NOMO-1 (cell line): ENCODE data around the gene FBLN7.

ENCODE experiments used
- DNase-seq, 2 experiments: peaks; one replicate each; lab custom pipeline; 2025; ENCODE audit not compliant: unreplicated experiment in 2 of 2; lab: John Stamatoyannopoulos, UW

FBLN7 gene

DNA sequence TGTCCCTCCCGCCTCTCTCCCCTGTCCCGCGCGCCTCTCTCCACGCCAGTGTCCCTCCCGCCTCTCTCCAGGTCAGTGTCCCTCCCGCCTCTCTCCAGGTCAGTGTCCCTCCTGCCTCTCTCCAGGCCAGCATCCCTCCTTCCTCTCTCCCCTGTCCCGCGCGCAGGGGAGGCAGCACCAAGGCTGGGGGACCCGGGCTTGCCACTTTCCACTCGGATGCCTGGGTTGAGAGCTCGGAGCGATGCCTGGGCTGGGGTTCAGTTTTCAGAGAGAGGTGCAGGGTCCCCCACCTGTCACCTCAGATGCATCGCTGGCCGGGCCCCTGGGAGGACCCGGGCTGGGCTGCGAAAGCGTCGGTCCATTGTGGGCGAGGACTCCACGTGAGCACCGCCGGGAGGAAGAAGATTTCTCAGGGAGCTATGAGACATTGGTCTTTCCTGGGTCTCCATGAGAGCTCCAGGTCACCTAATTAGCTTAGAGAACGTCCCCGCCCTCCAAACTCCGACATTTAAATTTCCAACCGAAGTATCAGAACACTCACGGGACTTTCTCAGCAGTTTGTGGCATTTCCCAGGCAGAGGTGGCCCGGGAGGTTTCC, 2.1 kb downstream of the FBLN7 start:
- no peak for DNase-seq

DNA sequence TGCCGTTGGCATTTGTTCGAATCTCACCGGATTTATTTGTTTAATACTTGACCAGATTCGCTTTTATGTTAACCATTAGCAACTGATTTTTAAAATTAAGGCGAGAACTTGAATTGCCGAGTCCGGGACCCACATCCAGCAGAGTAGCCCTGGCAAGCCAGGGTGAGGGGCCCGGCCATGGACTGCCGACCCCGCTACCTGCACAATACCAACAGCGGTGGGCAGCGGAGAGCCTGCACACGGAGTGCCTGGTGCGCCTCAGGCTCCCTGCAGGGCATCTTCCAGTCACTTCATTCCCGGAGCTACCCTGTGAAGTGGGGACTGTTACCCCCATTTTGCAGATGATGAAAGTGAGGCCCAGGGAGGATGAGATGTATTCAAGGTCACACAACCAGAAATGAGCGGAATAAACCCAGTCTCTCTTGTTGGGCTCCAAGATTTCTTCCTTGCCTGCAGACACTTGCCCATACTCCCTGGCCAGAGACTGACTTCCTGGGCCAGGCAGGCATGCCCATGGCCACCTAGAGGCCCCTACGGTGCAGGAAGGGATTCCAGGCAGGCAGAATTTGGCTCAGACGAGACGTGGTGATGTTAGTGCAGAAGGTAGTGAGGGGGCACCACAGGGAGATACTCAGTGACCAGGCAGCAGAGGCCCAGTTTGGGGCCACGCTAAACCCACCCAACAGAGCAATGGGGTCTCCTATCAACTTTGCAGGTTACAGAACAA, 2.9 kb downstream of the FBLN7 start:
- DNase-seq: no peak

DNA sequence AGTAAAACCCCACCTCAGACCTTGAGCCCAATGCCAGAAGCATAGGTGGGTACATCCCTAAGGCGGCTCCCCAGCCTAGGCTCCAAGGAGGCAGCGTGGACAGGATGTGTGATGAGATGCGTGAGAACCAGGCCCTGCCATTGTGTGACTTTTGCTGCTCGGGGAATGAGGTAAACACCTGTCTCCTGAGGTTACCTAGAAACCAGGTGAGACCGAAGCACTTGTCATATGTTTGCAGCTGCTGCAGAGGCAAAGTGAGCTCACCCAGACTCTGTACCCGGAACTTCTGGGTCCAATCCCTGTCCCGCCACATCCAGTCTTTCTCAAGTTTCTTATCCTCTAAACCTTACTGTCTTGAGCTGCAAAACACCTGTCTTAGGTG, 3.4 kb downstream of the FBLN7 start:
- DNase-seq: no peak

DNA sequence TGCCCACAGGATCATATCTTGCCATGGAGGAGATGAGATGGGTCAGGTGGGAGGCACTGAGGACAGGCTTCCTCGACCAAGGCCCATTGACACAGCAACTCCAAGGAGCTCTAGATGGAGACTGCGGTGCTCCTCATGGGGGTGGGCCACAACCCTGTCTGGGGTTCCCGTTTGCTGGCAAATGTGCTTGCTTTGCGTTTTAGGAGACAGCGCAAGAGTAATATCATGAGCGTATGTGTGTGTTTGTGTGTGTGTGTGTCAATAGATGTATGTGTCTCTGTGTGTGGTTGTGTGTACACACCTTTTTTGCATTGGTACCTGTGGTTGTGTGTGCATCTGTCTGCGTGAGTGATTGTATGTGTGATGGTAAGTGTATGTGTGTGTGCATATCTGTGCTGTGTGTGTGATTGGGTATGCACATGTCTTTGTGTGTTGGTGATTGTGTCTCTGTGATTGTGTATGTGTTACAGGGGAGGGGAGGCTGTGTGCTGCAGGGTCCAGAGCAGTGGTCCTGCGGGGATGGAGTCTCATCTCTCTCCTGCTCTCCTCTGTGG, 4.4 kb downstream of the FBLN7 start:
- DNase-seq: no peak

DNA sequence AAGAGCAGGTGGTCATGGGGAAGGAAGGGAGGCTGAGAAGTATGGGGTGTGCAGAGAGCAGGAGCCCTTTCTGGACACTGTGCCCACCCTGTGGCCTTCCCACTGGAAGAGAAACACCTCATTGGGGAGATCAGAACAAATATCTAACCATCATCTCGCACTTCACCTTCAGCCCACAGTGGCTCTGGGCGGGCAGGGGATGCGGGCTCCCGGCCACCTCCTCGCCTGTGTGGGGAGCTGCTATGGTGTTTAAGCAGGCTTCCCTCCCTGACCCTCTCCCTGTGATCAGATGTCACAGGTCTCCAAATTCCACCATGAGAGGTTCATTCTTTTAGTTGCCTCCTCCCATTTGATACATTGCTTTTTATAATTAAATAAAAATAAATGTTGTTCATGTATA, 5.0 kb downstream of the FBLN7 start:
- DNase-seq: no peak

DNA sequence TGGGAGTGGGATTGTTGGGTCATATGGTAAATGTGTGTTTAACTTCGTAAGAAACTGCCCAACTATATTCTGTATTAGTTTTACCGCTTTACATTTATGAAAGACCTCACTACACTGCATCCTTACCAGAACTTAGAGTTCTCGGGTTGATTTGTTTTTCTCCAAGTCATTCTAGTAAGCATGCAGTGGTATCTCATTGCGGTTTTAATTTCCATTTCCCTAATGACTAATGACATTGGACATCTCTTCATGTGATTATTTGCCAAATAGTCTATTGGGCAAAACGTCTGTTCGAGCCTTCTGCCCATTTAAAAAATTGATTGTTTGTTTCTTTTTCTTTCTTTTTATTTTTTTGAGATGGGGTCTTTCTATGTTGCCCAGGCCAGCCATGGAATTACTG, 6.8 kb downstream of the FBLN7 start:
- DNase-seq: no peak

DNA sequence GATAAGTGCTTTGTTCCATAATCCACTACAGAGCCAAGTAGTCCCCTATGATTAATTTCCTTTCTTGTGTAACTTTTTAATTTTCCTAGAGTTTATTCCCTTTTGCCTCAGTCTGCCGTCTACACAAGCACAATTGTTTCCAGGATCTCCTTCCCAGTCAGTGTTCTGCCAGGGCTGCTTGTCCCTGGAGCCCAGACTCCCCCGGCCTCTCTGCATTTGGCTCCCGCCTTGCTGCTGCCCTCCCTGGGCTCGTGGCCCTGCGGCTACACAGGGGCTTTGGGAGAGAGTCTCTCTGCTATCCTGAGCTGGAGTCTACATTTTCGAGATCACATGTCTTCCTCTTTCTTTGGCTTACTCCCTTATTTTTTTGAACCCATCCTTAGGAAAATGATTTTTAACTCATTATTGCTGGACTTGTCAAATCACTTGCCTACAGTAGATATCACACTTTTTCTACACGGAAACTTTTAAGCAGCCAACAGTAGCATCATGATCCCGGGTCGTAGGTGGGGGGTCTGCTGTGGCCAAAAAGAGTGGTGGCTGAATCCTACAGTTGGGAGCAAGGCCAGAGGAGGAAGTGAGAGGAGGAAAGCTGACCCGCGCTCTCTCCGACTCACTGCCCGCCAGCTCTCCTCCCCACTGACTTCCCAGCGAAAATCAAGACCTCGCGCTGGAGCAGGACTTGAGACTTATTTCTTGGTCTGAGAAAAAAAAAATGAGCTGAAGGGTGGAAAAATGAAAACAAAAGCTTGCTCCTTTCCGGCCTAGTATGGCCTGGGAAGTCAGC, 9.4 kb downstream of the FBLN7 start:
- DNase-seq: no peak

DNA sequence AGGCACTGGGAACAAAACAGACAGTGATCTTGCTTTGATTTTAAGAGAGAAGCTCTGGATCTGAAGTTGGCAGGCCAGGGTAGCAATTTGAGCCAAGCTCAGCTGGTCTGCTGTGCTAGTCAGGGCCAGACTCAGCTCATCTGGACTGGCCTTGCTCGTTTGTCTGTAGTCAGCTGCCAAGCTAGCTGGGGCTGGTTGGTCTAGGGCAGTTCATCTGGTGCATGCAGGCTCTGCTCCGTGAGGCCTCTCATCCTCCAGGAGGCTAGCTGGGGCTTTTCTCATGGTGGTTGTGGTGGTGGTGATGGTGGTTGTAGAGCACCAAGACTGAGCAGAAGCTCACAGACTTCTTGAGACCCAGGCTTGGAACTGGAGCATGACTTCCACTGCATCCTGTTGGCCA, 10.3 kb downstream of the FBLN7 start:
- no peak for DNase-seq

DNA sequence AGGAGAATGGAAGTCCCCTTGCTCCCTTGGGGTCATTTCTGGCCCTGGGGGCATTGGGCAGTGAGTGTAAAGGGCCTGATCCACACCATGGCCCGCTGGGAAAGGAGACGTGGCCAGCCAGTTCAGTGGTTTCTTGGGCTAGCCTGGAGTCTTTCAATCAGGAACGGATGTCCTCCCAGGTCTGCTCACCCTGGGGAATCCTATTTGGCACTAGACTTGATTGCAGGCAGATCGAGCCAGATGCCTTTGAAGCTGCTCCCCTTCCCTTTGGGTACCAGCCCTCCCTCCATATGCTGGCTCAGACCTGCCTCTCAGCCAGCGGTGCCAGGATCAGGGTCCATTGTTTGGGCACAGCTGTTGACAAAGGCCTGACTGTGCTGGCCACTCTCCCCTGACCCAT, 11.0 kb downstream of the FBLN7 start:
- DNase-seq: no peak

DNA sequence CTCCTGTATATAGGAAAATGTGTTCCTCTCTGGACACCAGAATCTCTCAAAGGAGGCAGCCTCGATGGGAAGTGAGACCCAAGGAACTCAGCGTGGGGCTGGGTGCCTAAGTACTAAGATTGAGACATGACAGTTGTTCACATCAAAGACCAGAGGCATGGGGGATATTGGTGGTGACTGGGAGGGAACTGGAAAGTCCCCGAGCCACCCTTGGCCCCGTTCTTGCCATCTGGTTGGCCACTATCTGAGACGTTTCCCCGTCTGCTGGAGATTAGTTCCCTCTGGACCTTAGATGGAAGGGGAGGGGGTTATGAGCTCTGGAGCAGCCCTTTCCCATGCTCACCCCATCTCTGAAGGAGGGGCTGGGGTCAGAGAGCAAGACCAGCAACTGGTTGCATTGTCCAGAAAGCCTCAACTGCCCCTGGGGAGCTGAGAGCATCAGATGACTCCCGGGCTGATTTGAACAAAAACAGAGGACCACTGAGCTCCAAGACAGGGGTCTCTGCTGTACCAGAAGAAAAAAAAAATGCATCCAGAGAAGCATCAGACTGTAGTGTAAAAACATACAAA, 11.8 kb downstream of the FBLN7 start:
- DNase-seq: no peak

DNA sequence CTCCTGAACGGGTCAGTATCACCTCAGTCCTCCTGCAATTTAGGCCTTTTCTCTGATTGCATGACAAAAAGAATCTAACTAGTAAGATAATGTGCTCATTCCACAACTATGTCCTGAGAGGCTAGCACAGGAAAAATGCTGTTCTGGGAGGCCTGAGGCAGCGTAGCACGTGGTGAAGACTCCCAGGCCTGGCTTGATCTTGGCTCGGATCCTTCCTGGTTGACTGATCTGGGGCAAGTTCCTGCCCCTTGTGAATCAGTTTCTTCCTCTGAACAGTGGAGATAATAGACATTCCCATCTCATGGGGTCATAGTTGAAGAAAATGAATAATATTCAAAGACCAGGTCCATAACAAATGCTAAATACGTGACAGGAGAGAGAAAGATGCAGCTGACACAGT, 12.3 kb downstream of the FBLN7 start:
- no peak for DNase-seq

DNA sequence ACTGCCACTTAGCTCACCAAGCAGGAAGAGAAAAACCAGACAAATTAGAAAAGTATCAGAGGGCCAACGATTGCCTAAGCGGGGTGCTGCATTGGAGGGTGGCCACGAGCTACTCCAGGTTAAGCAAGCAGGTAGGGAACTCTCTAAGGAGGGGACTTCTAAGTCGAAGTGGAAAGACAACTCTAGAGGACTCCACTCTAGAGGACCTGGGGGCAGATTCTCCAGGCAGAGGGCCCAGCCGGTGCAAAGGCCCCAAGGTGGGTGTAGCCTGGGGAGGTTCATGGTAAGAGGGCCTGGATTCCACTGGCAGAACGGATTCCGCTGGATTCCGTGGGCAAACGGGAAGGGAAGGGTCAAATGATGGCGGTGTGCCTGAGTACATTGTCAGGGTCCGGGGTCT, 12.7 kb downstream of the FBLN7 start:
- DNase-seq: no peak

DNA sequence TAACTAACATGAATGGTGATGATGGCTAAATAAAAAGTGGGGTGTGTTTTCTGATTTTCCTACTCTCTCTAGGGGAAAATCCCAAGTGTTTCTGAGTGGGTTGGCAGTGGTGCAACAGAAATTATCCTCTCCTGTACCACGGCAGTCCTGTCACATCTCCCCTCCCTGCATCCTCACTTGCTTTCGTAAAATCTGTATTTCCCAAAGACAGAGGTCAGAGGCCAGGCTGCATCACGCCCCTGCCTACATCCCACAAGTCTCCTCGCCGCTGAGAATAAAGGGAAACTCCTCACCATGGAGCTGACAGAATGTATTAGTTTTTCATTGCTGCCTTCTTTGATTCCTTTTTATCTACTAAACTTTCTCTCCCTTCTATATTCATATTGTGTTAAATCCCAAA, 13.1 kb downstream of the FBLN7 start:
- DNase-seq: no peak

DNA sequence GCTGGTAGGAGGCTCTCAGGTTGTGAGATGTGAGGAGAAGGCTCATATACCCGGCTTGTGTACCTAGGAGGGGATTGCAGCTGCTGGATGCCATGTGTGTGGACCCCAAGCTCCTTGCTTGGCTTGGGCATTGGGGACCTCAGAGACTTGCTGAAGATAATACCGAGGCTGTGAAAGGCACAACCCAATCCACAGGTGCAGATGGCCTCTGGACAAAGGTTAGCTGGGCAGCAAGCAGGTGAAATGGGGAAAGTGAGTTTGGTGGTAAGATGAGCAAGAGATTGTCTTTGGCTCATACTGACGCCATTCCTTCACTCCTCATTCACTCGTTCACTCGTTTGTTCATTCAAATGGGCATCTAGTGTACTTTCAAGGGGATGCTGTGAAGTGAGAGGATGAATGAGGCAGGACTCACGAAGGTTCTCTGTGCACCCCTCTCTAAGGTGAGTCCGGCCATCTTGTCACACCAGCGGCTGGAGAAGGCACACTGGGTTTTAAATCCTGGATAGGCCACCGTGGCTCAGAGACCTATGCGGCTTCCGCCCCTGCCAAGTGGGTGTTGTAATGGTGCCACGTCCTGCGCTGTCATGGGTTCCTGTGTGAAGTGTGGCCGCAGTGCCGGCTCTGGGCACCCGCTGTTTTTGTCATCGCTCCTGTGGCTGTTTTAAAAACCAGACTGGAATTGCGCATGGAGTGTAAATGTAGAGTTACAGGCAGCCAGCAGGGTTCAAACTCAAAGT, 13.7 kb downstream of the FBLN7 start:
- no peak for DNase-seq

DNA sequence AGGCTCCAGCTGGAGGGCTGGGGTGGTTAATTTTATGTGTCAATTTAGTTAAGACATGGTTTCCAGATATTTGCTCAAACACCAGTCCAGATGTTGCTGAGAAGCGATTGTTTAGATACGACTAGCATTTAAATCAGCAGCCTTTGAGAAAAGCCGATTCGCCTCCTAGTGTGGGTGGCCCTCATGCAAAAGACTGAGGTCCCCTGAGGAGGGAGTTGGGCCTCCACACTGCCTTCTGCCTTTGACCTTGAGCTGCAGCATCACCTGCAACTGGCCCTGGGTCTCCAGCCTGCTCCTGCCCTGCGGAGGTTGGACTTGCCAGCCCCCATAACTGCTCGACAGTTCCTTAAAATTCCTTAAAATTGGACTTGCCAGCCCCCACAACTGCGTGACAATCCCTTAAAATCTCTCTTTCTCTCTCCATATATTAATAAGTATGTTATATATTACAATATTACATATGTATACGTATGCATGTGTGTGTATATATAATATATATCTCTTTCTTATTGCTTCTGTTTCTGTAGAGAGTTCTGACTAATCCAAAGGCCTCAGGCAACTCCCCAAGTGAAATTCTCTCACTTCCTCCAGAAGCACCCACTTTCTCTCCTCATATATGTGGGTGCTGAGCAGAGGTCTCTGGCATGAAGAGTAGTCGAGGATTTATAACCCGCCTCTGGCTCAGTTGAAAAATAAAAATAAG, 14.4 kb downstream of the FBLN7 start:
- no peak for DNase-seq

DNA sequence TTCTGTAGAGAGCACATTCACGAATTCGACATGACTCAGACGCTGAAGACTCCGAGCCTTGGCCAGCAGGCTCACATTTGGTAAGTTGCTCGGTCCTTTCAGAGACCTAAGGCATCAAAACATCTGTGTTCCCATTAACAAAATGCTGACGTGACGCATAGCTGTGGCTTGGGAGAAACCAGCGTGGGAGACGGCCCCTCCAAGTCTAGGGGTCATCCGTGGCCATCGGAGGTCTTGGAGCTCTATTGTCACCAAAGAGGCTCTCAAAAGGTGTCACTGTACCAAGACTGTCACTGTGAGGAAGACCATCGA, 14.9 kb downstream of the FBLN7 start:
- DNase-seq: no peak

DNA sequence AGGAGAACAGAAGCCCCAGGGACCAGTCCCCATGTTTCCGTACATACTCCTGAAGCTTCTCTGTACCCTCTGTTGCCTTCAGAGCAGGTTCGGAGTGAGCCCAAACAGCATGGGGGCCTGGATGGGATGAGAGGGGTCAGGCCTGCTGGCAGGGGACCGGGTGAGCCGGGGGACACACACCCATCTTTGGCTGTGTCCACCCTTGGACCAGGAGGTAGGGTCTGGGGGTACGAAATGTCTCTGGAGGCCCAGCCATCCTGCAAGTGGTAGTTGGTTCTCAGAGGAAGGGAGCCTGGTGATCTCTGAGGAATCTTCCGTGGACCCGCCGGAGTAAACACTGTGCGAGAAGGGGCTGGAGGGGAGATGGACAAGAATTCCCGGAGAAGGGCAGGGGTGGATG, 15.3 kb downstream of the FBLN7 start:
- no peak for DNase-seq

DNA sequence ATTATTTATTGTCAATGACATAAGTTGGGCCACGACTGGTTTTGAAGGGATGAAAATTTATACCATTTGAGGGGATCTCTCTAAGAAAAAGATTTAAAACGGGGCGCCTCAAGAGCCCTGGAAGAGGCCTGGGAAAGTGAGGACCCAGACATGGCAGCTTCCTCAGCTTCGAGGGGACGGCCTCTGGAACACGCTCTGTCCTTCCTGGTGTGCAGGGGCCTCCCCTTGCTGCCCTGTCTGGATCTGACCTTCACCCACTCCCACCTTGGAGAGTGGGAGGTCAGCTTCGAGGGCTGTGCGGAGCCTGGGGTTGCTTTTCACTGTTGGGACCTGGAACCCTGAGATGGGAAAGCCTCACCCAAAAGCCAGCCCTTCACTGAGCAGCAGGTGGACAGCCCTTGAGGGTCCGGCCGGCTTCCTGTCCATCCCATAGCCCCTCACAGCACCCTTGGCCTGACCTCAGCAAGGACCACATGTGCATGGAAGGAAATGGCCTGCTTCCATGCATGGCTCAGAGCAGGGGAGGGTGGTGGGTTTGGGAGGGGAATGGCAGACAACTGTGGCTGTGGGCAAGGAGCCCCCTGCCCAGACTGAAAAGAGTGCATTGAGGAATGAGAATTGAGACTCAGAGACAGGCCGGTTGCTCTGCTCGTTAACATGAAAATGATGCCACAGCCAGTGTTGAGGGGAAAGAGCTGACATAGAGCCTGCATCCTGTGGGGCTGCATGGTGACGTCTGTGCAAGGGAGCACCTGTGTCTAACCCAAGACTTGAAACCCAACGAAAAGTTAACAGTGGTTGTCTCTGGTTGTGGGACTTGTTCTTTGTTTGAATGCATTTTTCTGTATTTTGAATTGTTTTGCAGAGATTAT, 16.3 kb downstream of the FBLN7 start:
- DNase-seq: no peak

DNA sequence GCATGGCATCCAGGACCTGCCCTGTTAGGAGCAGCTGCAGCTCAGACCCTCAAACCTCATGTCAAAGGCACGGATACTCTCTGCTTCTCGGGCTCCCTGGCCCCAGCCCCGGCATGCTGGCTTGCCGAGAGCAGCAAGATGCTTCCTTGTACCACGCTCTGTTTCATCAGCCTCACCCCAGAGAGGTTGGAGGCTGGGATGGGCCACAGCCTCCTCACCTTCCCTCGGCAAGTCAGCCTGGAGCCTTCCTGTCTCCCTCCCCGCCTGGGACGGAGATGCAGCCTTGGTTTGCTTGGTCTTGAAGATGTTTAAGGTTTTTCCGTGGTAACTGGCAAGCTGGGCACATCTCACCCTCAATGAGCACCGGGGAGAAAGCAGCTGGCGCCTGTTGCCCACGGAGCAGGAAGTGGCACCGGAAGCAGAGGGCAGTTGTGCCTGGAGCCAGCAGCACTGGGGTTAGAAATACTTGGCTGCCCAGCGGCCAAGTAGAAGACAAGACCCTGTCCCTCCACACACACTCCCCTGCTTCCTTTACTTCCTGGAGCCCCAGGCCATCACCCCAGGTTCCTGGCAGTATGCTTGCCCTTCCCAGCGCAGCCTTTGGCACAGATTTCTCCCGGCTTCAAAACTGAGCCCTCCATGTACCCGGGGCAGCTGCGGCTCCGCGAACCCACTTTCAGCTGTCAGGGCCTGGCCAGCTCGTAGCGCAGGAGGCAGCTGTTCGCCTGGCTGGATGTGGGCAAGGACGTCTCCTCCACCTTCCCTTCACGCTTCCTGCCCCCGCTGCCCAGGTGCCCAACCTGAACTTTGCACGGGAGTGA, 17.4 kb downstream of the FBLN7 start:
- no peak for DNase-seq
